ENCODE results near the gene PID1.

The PID1 gene

GRCh38 chr2:229064749-229065148 lies 206.3 kb downstream of the PID1 start:
- DNase-seq (ENCODE audit: low read depth): no peak
- no peak overlapping the region for H3K4me3 ChIP-seq (ENCODE audit: low read depth, low read length)
- TF ChIP-seq CTCF (IDR thresholded peaks at IDR 0.05; ENCODE audit: control insufficient read depth, extremely low read depth, insufficient read depth): no peak

DNA sequence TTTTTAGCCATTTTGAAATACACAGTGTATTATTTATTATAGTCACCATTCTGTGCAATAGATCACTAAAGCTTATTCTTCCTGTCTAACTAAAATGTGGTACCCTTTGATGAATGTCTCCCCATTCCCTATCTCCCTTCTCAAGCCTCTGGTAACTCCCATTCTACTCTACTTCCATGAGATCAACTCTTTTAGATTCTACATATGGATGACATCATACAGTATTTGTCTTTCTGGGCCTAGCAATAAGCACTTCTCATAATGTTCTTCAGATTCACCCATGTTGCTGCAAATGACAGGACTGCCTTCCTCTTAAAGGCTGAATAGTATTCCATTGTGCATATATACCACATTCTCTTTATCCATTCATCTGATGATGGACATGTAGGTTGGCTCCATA lies 210.9 kb downstream of the PID1 start:
- H3K4me3 ChIP-seq (ENCODE audit: low read depth, low read length): no peak overlapping the region
- DNase-seq (ENCODE audit: low read depth): no peak
- TF ChIP-seq CTCF (IDR thresholded peaks at IDR 0.05; ENCODE audit: control insufficient read depth, extremely low read depth, insufficient read depth): no peak

DNA sequence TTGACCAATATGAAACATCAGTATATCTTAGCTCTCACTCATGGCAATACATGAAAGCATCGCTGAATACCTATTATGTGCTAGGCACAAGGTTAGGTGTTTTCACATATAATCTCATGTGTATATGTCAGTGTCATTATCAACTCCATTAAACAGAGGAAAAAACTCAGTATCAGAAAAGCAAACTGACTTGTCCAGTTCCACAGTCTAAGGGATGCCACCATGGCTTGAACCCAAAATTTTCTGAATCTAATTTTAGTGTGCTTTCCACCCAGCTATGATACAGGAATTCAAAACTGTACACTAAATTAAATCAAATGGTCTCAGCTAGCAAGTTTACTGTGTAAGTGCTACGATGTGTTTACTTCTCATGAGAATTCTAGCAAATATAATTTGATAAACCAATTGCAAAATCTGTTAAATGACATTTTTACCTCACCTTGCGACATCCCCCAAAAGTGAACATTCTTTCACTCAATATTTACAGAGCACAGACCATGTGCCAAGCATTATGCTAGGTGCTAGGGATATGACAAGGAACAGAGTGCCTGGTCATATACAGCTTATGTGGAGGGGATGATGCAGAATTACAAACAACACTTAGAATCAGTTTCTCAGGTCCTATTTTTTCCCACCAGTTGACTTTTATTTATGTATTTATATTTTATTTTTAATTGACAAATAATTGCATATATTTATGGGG lies 211.6 kb downstream of the PID1 start:
- H3K4me3 ChIP-seq (ENCODE audit: low read depth, low read length): no peak overlapping the region
- TF ChIP-seq CTCF (IDR thresholded peaks at IDR 0.05; ENCODE audit: control insufficient read depth, extremely low read depth, insufficient read depth): no peak
- DNase-seq (ENCODE audit: low read depth): no peak

- TF ChIP-seq CTCF (IDR thresholded peaks at IDR 0.05; ENCODE audit: control insufficient read depth, extremely low read depth, insufficient read depth): no peak
- no peak for DNase-seq (ENCODE audit: low read depth)
- H3K4me3 ChIP-seq (ENCODE audit: low read depth, low read length): no peak overlapping the region
Measured at GRCh38 chr2:229057976-229058553, 213.0 kb downstream of the PID1 start.

DNA sequence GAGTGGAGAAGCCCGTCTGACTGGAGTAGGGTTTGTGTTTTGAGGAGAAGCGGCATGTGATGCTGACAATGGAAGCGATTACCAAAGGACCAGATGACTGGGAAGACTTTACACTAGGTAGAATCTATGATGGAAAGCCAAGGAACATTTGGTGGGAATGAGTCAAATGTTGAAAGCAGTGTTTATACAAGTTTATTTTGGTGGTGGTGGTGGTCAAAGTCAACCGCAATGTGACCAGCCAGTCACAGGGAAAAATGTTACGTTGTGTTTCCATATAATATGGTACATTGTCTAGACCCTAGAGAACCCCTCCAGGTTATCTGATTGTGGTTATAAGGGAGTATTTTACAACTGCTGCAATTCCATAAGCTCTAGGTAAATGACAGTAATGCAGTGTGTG lies 216.8 kb downstream of the PID1 start:
- no peak overlapping the region for H3K4me3 ChIP-seq (ENCODE audit: low read depth, low read length)
- DNase-seq (ENCODE audit: low read depth): no peak
- TF ChIP-seq CTCF (IDR thresholded peaks at IDR 0.05; ENCODE audit: control insufficient read depth, extremely low read depth, insufficient read depth): no peak

DNA sequence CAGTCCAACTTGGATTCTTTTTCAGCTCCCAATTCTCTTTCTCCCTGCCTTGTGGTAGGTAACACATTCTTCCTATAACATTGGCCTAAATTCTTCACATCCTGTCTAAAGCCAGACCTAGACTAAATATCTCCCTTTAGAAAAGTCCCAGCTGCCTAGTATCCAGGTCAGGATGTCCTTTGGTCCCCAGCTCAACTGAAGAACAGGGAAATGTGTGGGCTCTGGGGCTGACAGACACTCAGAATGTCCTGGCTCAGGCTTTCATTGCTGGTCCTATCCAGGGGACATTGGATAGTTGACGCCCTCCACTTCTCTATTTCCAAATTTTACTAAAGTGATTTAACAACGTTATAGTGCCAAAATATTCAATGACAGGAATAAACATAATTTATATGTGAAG lies 219.3 kb downstream of the PID1 start:
- no peak for TF ChIP-seq CTCF (IDR thresholded peaks at IDR 0.05; ENCODE audit: control insufficient read depth, extremely low read depth, insufficient read depth)
- DNase-seq (ENCODE audit: low read depth): no peak
- no peak overlapping the region for H3K4me3 ChIP-seq (ENCODE audit: low read depth, low read length)

- no peak overlapping the region for H3K4me3 ChIP-seq (ENCODE audit: low read depth, low read length)
- no peak for DNase-seq (ENCODE audit: low read depth)
- TF ChIP-seq CTCF (IDR thresholded peaks at IDR 0.05; ENCODE audit: control insufficient read depth, extremely low read depth, insufficient read depth): no peak
Measured at GRCh38 chr2:229050133-229050532, 221.0 kb downstream of the PID1 start.

All from LNCaP clone FGC (cell line).